Stomach smooth muscle (tissue), 2 donors: ENCODE measurements around the gene MSI2.

Experiments used
- H3K27ac ChIP-seq: one replicate; pipeline ENCODE4 v1.7.0; 2013; ENCODE audit warnings: mild to moderate bottlenecking, low read length, inconsistent platforms
- H3K27me3 ChIP-seq, 2 donors: one replicate each; pipeline ENCODE4 v1.7.0; 2013; ENCODE audit warnings: low read length in 2 of 2; ENCODE audit not compliant: insufficient read depth in 2 of 2, control insufficient read depth in 1 of 2
- H3K36me3 ChIP-seq, 2 donors: one replicate each; pipeline ENCODE4 v1.7.0; 2013; ENCODE audit warnings: low read length in 2 of 2; ENCODE audit not compliant: control insufficient read depth in 2 of 2, insufficient read depth in 2 of 2
- H3K4me1 ChIP-seq: one replicate; pipeline ENCODE4 v1.7.0; 2013; ENCODE audit warnings: low read length; ENCODE audit not compliant: control insufficient read depth, insufficient read depth
- H3K4me3 ChIP-seq, 2 donors: one replicate each; pipeline ENCODE4 v1.7.0; 2013; ENCODE audit warnings: low read length in 2 of 2
- H3K9ac ChIP-seq, 2 donors: one replicate each; pipeline ENCODE4 v1.7.0; 2013; ENCODE audit warnings: low read length in 2 of 2, mild to moderate bottlenecking in 1 of 2
- H3K9me3 ChIP-seq, 2 donors: one replicate each; pipeline ENCODE4 v1.7.0; 2013; ENCODE audit warnings: low read length in 2 of 2; ENCODE audit not compliant: control insufficient read depth in 2 of 2
- donor health status: healthy.
- donor health status: Pancreatic carcinoma.

Gene MSI2

DNA sequence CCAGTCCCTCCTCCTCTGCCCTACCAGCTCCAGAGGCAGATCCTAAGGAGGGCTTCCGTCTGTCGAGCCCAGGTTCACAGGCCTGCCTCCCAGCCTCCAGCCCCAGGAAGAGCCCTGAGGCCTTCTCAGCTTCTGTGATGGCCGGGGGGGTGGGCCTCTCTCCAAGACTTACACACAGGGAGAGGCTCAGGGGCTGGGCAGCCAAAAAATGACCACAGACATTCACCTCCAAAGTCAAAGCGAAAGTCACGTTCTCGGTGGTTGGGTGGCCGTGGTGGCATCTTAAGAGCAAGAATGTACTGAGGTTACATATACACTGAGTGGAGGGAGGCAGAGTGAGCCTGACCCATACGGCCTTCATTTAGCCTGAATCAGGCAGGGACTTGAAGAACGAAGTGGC, 369.6 kb downstream of the MSI2 start:
- Histone ChIP-seq H3K9me3 (no peaks in the 10 kb centered on the region), H3K9ac (no peak overlapping the region), H3K27me3 (no peaks in the 10 kb centered on the region), H3K4me1 (peaks cover 13% of the 10 kb centered on the region), H3K4me3 (no peak overlapping the region), H3K27ac (no peak overlapping the region), H3K36me3 (peaks cover 2 to 3% of the 10 kb centered on the region in 2 donors)

DNA sequence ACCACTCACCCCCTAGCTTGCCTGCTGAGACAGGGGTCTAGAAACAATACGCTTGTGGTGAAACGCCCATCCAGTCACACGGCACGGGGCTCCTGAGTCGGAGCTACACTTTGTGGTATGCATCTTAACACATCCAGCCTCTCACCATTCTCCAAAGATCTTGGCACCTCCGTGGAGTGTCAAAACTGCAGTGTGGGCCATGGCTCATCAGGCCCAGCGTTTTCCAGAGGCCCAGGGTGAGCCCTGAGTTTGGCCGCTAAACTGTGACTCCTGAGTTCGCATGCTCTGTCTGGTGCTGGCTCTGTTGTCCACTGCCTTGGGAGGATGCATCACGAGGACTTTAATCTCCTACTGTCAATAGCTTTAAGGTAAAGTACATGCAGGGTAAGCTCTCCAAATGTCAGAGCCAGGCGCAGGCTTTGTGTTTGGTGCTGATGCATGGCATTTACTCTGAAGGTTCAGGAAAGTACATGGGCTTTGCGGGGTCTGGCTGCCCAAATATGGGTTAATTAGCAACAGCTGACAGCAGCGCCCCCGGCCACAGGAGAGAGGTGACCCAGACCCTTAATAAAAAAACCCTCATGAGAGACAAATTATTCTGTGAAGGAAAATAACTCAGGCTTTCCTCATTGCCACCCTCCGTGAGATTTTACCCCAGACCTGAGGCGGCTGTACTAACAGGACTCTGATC, 370.3 kb downstream of the MSI2 start:
- Histone ChIP-seq H3K36me3 (peaks cover 2 to 3% of the 10 kb centered on the region in 2 donors), H3K9me3 (no peaks in the 10 kb centered on the region), H3K9ac (no peak overlapping the region), H3K4me3 (no peak overlapping the region), H3K27me3 (no peaks in the 10 kb centered on the region), H3K27ac (no peak overlapping the region), H3K4me1 (peaks cover 13% of the 10 kb centered on the region)

DNA sequence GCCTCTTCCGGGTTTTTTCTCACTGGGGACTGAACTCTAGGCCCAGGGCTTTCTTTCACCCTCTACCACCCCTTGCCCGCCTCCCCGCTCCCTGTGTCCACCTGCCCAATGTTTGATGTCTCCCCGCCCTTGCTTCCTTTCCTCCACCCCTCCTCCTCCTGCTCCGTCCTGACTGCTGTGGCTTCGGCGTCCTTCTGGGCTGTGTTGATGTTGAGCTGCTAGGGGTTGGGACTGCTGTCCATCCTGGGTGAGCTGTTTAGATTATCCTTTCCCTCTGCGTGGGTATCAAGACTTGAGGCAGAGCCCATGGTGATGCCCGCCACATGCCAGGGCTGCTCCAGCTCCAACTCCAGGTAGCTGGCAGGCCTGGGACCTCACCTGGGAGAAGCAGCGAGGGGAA, 371.3 kb downstream of the MSI2 start:
- H3K4me1 ChIP-seq: peaks cover 8% of the 10 kb centered on the region
- no peak overlapping the region for H3K4me3 ChIP-seq
- no peak overlapping the region for H3K27ac ChIP-seq
- H3K36me3 ChIP-seq: peaks cover 2 to 3% of the 10 kb centered on the region in 2 donors
- no peaks in the 10 kb centered on the region for H3K27me3 ChIP-seq
- H3K9me3 ChIP-seq: no peaks in the 10 kb centered on the region
- no peak overlapping the region for H3K9ac ChIP-seq

GRCh38 chr17:57628421-57628820, 372.1 kb downstream of the MSI2 start:
- Histone ChIP-seq H3K4me3 (no peak overlapping the region), H3K9me3 (no peaks in the 10 kb centered on the region), H3K27me3 (no peaks in the 10 kb centered on the region), H3K36me3 (peaks cover 2 to 5% of the 10 kb centered on the region in 2 donors), H3K27ac (no peak overlapping the region), H3K4me1 (peaks cover 4% of the 10 kb centered on the region), H3K9ac (no peak overlapping the region)

DNA sequence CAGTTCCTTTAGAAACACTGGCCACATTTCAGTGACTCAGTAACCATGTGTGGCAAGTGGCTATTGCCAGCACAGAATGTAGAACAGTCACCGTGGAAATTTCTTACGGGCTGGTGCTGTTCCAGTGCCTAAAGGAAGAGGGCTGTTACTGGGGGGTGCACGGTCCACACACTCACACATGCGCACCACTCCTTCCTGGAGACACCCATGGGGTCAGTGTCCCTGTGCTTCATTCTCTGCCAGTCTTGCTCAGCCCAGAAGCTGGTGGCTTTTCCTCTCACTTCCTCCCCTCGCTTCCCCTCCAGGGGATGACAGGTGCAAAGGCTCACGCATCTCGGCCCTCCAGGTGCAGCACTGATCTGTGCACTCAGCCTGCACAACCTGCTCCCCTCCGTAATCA, 373.1 kb downstream of the MSI2 start:
- no peaks in the 10 kb centered on the region for H3K27me3 ChIP-seq
- H3K9ac ChIP-seq: no peak overlapping the region
- peaks cover 2 to 7% of the 10 kb centered on the region in 2 donors for H3K36me3 ChIP-seq
- H3K27ac ChIP-seq: no peak overlapping the region
- H3K9me3 ChIP-seq: no peaks in the 10 kb centered on the region
- no peak overlapping the region for H3K4me3 ChIP-seq
- H3K4me1 ChIP-seq: no peaks in the 10 kb centered on the region

GRCh38 chr17:57629886-57630285, 373.6 kb downstream of the MSI2 start:
- H3K27me3 ChIP-seq: no peaks in the 10 kb centered on the region
- peaks cover 2 to 7% of the 10 kb centered on the region in 2 donors for H3K36me3 ChIP-seq
- H3K9ac ChIP-seq: no peak overlapping the region
- H3K27ac ChIP-seq: no peak overlapping the region
- no peaks in the 10 kb centered on the region for H3K4me1 ChIP-seq
- H3K9me3 ChIP-seq: no peaks in the 10 kb centered on the region
- H3K4me3 ChIP-seq: no peak overlapping the region

- H3K27me3 ChIP-seq: no peaks in the 10 kb centered on the region
- no peaks in the 10 kb centered on the region for H3K4me1 ChIP-seq
- no peak overlapping the region for H3K27ac ChIP-seq
- H3K9me3 ChIP-seq: no peaks in the 10 kb centered on the region
- peaks cover 2 to 7% of the 10 kb centered on the region in 2 donors for H3K36me3 ChIP-seq
- H3K4me3 ChIP-seq: no peak overlapping the region
- no peak overlapping the region for H3K9ac ChIP-seq
Measured at GRCh38 chr17:57630736-57631135, 374.4 kb downstream of the MSI2 start.

DNA sequence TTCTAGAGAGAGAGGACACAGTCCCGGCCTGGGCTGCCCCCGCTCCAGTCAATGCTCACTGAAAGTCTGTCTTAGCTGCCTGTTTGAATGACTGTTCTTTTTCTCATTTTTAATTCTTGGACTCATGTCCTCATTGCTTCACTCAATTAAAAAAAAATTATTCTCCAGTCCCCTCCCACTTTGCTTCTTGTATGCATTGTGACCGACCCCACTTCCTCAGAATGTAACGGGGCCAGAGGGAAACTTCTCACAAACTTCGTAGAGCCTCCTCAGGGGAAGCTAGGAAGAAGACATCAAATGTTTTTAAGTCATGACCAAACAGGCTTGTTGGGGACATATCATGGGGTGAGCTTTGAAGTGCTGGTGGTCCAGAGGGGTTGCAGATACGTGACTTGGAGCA, 375.5 kb downstream of the MSI2 start:
- Histone ChIP-seq H3K9ac (no peak overlapping the region), H3K27me3 (no peaks in the 10 kb centered on the region), H3K36me3 (peaks cover 0 to 7% of the 10 kb centered on the region in 2 donors), H3K9me3 (no peaks in the 10 kb centered on the region), H3K27ac (no peak overlapping the region), H3K4me1 (no peaks in the 10 kb centered on the region), H3K4me3 (no peak overlapping the region)

- H3K27ac ChIP-seq: no peak overlapping the region
- H3K36me3 ChIP-seq: peaks cover 0 to 7% of the 10 kb centered on the region in 2 donors
- no peaks in the 10 kb centered on the region for H3K9me3 ChIP-seq
- H3K4me3 ChIP-seq: no peak overlapping the region
- no peaks in the 10 kb centered on the region for H3K27me3 ChIP-seq
- no peaks in the 10 kb centered on the region for H3K4me1 ChIP-seq
- no peak overlapping the region for H3K9ac ChIP-seq
Measured at GRCh38 chr17:57632294-57632693, 376.0 kb downstream of the MSI2 start.

DNA sequence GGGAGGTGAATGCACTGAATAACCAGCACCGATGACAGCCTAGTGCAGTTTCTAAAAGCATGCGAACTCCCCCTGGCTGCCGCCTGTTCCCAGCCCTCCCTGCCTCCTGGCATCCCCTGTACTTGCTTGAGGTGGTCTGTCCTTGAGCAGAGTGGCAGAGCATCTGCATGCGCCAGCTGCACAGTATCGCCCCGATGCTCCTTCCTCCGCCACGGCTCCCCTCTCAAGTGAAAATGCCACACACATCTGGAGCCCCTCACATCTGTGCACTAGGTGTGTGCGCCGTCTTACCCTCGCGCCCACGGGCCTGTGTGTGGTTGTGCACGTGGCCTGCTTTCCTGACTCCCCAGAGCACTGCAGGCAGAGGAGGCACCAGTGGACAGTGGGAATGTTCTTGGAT, 376.9 kb downstream of the MSI2 start:
- Histone ChIP-seq H3K4me1 (no peaks in the 10 kb centered on the region), H3K27ac (no peak overlapping the region), H3K27me3 (no peaks in the 10 kb centered on the region), H3K9ac (no peak overlapping the region), H3K36me3 (peaks cover 0 to 4% of the 10 kb centered on the region in 2 donors), H3K4me3 (no peak overlapping the region), H3K9me3 (no peaks in the 10 kb centered on the region)

DNA sequence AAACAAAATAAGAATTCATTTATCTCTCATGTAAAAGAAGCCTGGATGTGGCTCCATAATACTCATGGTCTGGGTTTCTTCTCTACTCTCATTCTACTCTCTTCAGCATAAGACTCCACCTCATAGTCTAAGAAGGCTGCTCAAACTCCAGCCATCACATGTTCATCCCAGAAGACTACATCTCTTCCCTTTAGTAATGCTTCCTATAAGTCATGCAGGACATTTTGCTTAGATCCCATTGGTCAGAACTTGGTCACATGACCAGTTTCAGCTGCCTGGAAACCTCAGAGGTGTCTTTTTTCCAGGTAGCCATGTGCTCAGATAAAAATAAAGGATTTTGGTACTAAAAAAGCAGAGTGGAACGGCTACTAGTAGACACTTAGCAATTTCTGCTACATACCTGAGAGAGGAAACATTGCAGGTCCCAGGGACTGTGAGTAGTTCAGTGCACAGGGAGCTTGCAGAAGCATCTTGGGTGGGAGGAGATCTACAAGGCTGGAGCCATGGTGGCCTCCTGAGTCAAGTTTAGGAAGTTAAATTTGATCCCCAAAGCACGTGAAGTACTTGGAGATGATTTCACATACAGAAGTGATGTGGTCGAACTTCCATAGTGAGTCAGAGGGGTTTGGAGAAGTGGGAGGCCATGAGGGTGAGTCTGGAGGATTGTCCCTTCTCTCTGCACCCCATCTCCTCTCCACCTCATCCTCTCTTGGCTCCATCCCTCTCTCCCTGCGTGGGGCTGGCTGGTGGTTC, 378.6 kb downstream of the MSI2 start:
- no peaks in the 10 kb centered on the region for H3K4me1 ChIP-seq
- H3K9me3 ChIP-seq: no peaks in the 10 kb centered on the region
- no peak overlapping the region for H3K4me3 ChIP-seq
- H3K9ac ChIP-seq: no peak overlapping the region
- peaks cover 0 to 4% of the 10 kb centered on the region in 2 donors for H3K36me3 ChIP-seq
- no peaks in the 10 kb centered on the region for H3K27me3 ChIP-seq
- no peak overlapping the region for H3K27ac ChIP-seq
